GM18519 (cell line): Measurements from ENCODE around the gene SUB1.
"Not testable (repeated sequence)": the region's sequence is repeated elsewhere in the genome, so short reads cannot be mapped to it uniquely, and the experiment has no call there.

Experiments
- ATAC-seq: cut with Tn5 transposase; IDR thresholded peaks from one replicate; pipeline ENCODE4 v1.9.1; 2021; ENCODE audit warnings: mild to moderate bottlenecking, moderate library complexity; ENCODE audit not compliant: unreplicated experiment, low FRiP score

Gene SUB1

DNA sequence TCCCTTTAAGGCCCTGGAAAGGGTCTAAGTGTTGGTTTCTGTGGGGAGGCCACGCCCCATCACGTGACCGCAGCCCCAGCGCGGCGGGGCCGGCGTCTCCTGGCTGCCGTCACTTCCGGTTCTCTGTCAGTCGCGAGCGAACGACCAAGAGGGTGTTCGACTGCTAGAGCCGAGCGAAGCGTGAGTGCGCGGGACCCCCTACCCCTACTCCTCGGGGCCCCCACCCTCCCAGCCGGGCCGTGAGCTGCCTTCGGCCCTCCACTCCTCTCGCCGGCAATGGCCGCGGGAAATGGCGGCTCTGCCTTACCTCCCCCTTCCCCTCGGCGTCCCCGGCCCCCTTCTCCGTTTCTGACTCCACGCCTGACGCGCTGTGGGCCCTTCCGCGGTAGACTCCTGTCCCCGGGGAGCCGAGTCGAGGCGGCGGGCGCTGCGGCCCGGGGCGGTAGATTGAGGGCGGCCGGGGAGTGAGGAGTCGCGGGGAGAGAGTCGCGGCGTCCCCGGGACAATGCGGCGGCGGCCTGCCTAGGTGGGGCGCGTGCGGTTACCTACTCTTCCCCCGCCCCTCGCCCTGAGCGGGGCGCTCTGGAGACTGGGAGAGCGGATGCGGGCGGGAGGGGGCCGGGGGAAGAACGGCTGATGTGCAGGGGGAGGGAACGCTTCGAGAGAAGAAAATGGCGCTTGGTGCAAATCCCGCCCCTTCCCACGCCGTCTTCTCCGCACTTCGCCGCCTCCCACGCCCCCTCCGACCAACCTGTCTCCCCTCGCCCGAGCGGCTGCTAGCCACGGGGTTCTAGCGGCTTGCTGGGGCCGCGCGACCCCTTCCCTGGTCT lies at the start of gene SUB1:
Gene SUB1 (plus strand): TSS at position 112 of the 830 bp plus-strand sequence. CDS start 2,956 bp downstream, outside the sequence.
- peak; percentile 34 for ATAC-seq

DNA sequence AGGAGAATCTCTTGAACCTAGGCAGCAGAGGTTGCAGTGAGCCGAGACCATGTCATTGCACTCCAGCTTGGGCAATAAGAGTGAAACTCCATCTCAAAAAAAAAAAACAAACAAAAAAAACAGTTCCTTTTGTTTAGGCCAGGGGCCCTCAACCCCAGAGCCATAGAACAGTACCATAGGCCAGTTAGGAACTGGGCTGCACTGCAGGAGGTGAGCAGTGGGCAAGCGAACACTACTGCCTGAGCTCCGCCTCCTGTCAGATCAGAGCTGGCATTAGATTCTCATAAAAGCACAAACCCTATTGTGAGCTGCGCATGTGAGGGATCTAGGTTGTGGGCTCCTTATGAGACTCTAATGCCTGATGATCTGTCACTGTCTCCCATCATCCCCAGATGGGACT lies 49.1 kb upstream of the SUB1 start:
- ATAC-seq: no peak

DNA sequence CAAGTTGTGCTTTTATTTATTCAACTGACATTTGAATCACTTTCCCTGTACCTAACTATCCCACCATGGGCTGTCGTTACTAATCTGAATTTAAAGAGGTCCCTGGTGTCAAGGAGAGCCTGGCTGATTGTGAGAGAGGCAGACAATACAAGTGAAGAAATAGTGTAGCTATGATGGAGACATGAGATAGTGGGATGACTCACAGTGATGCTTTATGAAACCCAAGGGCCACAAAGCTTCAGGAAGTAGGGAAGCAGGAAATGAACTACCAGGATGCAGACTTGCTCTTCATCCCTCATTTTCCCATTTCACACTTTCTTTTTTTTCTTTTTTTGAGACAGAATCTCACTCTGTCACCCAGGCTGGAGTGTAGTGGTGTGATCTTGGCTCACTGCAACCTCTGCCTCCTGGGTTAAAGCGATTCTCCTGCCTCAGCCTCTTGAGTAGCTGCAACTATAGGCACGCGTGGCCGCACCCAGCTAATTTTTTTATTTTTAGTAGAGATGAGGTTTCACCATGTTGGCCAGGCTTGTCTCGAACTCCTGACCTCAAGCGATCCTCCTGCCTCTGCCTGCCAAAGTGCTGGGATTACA lies 47.8 kb upstream of the SUB1 start:
- ATAC-seq: not testable (repeated sequence)

DNA sequence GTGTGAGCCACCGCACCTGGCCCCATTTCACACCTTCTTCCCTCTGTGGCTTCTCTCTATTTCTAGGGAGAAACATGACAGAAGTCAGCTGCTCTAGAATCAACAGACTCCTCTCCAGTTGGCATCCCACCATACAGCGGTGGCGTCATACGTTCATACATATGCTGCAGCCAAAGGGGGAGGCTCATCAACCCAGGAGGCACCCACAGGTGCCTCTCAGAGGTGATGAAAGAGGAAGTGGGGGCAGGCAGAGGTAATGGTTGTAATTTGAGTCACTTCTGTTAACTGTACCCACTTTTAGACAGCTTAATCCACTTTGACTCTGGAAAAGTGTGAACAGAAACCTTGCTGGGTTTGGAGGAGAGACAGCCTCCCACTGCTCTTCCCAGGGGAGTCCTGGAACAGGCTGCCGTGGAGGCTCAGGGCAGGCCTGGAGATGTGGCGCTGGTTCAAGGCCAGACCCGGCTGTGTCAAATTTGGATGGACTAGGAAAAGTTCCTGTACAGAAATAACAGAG lies 47.3 kb upstream of the SUB1 start:
- ATAC-seq: peak; percentile 66

- ATAC-seq: no peak
These were observed 45.1 kb upstream of the SUB1 start for GRCh38 chr5:32539981-32540845.

DNA sequence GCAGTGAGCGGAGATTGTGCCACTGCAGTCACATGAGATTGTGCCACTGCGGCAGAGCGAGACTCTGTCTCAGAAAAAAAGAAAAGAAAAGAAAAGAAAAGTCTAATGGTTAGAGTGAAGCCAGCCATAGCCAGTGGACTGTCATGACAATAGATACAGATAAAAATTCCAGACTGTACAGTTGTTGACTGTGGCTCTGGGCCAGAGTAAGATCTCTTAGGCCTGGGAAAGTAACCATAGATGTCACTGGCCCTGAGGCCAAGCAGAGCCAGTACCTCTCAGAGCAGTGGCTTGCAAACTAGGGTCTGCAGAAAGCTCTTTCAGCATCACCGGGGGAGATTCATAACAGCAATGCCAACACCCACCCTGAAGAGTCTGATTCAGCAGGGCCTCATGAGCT lies 44.1 kb upstream of the SUB1 start:
- no peak for ATAC-seq

- ATAC-seq: peak; percentile 83
These were observed 42.9 kb upstream of the SUB1 start for GRCh38 chr5:32542216-32543059.

DNA sequence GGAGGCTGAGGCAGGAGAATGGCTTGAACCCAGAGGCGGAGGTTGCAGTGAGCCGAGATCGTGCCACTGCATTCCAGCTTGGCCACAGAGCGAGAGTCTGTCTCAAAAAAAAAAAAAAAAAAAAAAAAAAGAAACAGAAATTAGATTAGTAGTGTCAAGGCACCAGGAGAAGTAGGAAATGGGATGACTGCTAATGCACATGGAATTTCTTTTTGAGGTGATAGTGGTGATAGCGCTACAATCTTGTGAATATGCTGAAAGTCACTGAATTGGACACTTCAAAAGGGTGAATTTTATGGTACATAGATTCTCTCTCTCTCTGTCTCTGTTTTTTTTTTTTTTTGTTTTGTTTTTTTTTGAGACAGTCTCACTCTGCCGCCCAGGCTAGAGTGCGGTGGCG lies 42.1 kb upstream of the SUB1 start:
- ATAC-seq: no peak

DNA sequence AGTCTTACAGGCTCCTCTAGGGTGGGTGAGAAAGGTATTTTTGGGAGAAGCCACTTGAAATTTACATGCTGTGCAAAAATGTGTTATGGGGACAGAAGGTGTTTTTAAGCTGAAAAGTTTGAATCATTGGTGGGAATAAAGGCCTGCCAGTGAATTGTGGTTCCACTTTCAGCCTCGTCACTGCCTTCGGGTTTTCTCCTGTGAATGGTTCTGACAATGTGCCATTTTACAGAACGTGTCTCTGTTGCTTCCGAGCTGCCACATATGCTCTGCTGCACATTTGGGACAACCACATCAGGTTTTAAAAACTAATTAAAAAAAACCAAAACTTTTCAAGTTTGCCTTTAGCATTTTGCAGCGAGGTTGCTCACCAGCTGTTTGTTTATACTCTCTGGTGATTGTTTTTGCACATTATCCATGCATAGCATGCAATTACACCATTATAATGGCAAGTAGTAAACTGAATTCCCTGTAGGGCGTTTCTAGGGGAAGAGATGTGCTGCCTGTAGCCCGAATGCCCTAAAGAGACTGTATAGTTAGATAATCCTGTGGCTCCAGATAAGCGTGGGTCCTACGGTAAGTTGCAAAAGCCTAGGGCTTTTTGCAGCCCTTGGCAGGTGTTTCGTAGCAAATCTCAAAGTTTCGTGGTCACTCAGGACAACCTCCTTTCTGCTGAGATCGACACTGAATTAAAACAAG lies 40.1 kb upstream of the SUB1 start:
- ATAC-seq: no peak

GRCh38 chr5:32551194-32551593 lies 34.2 kb upstream of the SUB1 start:
- ATAC-seq: no peak

- no peak for ATAC-seq
These were observed 33.5 kb upstream of the SUB1 start for GRCh38 chr5:32551865-32552264.

- ATAC-seq: not testable (repeated sequence)
These were observed 32.9 kb upstream of the SUB1 start for GRCh38 chr5:32552491-32552890.

- no peak for ATAC-seq
These were observed 32.4 kb upstream of the SUB1 start for GRCh38 chr5:32552936-32553335.

- not testable (repeated sequence) for ATAC-seq
These were observed 31.1 kb upstream of the SUB1 start for GRCh38 chr5:32554181-32554780.

DNA sequence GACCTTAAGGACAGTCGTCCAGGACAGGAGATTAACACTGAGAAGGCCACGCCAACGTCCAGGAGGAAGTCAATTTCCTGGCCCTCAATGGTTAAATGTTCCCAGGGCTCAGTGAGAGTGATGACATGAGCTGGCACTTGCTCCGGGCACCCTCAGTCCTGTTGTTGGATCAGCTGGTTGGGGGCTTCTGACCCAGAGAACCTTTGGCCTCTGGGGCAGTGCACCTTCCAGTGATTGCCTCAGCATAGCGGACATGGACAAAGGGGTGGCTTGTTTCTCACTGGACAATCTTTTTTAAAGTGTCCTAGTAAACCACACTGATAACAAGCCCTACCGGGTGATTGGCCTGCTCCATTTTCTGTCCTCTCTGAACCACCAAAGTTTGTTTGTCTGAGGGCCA lies 28.8 kb upstream of the SUB1 start:
- not testable (repeated sequence) for ATAC-seq

GRCh38 chr5:32559411-32559810 lies 25.9 kb upstream of the SUB1 start:
- no peak for ATAC-seq

DNA sequence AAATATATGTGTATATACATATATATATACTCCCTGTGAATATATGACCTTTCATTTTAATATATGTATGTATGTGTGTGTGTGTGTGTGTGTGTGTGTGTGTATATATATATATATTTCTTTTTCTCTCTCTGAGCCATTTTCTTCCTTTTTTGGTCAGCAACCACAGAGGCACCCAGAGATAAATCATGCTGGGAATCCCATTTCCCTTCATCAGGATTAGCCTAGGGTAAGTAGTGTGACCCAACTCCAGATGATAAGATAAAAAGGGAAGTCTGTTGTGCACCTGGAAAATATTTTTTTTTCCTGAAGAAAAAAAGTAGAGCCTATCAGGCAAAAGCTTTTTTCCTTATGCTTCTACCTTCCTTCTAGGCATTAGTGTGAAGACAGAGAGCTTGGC lies 25.4 kb upstream of the SUB1 start:
- ATAC-seq: no peak

- ATAC-seq: no peak
These were observed 23.3 kb upstream of the SUB1 start for GRCh38 chr5:32562056-32562455.

DNA sequence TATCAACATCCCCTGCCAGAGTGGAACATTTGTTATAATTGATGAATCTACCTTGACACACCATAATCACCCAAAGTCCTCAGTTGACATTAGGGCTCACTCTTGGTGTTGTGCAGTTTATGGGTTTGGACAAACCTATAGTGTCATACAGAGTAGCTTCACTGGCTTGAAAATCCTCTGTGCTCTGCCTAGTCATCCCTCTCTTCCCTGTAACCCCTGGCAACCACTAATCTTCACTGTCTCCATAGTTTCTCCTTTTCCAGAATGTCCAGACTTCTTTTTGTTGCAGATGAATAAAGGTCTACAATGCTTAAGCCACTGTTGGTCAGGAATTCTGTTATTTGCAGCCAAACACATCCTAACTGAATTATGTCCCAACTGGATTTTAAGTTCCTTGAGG lies 22.5 kb upstream of the SUB1 start:
- ATAC-seq: no peak
